NCI-H187 treated with DMSO at 0.1 percent for 48 hours (cell line): ENCODE measurements around the gene CACHD1.

Experiments used
- DNase-seq: peaks from one replicate; lab custom pipeline; 2025; lab: John Stamatoyannopoulos, UW

The CACHD1 gene

GRCh38 chr1:64473367-64473766 lies 3.4 kb downstream of the CACHD1 start:
- no peak for DNase-seq

GRCh38 chr1:64474133-64474532 lies 4.2 kb downstream of the CACHD1 start:
- DNase-seq: no peak

- DNase-seq: no peak
These were observed 4.9 kb downstream of the CACHD1 start for GRCh38 chr1:64474665-64475439.

GRCh38 chr1:64476251-64476952 lies 6.5 kb downstream of the CACHD1 start:
- no peak for DNase-seq

- no peak for DNase-seq
These were observed 8.9 kb downstream of the CACHD1 start for GRCh38 chr1:64478594-64479470.

- no peak for DNase-seq
These were observed 9.9 kb downstream of the CACHD1 start for GRCh38 chr1:64479874-64480273.

- DNase-seq: no peak
These were observed 11.3 kb downstream of the CACHD1 start for GRCh38 chr1:64480999-64481772.

GRCh38 chr1:64482128-64482527 lies 12.2 kb downstream of the CACHD1 start:
- no peak for DNase-seq

GRCh38 chr1:64482720-64483119 lies 12.8 kb downstream of the CACHD1 start:
- no peak for DNase-seq

GRCh38 chr1:64483731-64484414 lies 13.9 kb downstream of the CACHD1 start:
- DNase-seq: no peak

- DNase-seq: no peak
These were observed 14.7 kb downstream of the CACHD1 start for GRCh38 chr1:64484651-64485050.

GRCh38 chr1:64486193-64486592 lies 16.3 kb downstream of the CACHD1 start:
- no peak for DNase-seq

- DNase-seq: no peak
These were observed 17.1 kb downstream of the CACHD1 start for GRCh38 chr1:64487061-64487460.

- DNase-seq: no peak
These were observed 18.9 kb downstream of the CACHD1 start for GRCh38 chr1:64488862-64489261.

- no peak for DNase-seq
These were observed 19.8 kb downstream of the CACHD1 start for GRCh38 chr1:64489707-64490106.

- DNase-seq: no peak
These were observed 20.4 kb downstream of the CACHD1 start for GRCh38 chr1:64490213-64490818.

- no peak for DNase-seq
These were observed 22.5 kb downstream of the CACHD1 start for GRCh38 chr1:64492424-64492823.

GRCh38 chr1:64493831-64494230 lies 23.9 kb downstream of the CACHD1 start:
- DNase-seq: no peak

- no peak for DNase-seq
These were observed 24.7 kb downstream of the CACHD1 start for GRCh38 chr1:64494659-64495058.

- DNase-seq: no peak
These were observed 25.9 kb downstream of the CACHD1 start for GRCh38 chr1:64495878-64496277.

- DNase-seq: no peak
These were observed 26.7 kb downstream of the CACHD1 start for GRCh38 chr1:64496606-64497005.
